Parathyroid adenoma (tissue), 2 donors: ENCODE data around the gene RFC1.
"Not testable (repeated sequence)": the region's sequence is repeated elsewhere in the genome, so short reads cannot be mapped to it uniquely, and the experiment has no call there.

ENCODE experiments used
- H2AFZ ChIP-seq: fragments of 300-600 bp; sonication (generic); one replicate; pipeline ENCODE4 v1.7.0; 2017; ENCODE audit warnings: antibody characterized with exemption, mild to moderate bottlenecking
- H3K27ac ChIP-seq: fragments of 300-600 bp; sonication (generic); one replicate; pipeline ENCODE4 v1.7.0; 2017
- H3K27me3 ChIP-seq: fragments of 300-600 bp; sonication (generic); one replicate; pipeline ENCODE4 v1.7.0; 2017; ENCODE audit warnings: low read length; ENCODE audit not compliant: control insufficient read depth, insufficient read depth
- H3K36me3 ChIP-seq: fragments of 300-600 bp; sonication (generic); one replicate; pipeline ENCODE4 v1.7.0; 2017; ENCODE audit warnings: low read length; ENCODE audit not compliant: control insufficient read depth, insufficient read depth
- H3K4me1 ChIP-seq: fragments of 300-600 bp; sonication (generic); one replicate; pipeline ENCODE4 v1.7.0; 2017; ENCODE audit warnings: control low read depth
- H3K4me2 ChIP-seq: fragments of 300-600 bp; sonication (generic); one replicate; pipeline ENCODE4 v1.7.0; 2017; ENCODE audit warnings: low read length
- H3K4me3 ChIP-seq: fragments of 300-600 bp; sonication (generic); one replicate; pipeline ENCODE4 v1.7.0; 2017; ENCODE audit warnings: low read depth, low read length
- H3K79me2 ChIP-seq: fragments of 300-600 bp; sonication (generic); one replicate; pipeline ENCODE4 v1.7.0; 2017; ENCODE audit warnings: control low read depth
- H3K9ac ChIP-seq: fragments of 300-600 bp; sonication (generic); one replicate; pipeline ENCODE4 v1.7.0; 2017; ENCODE audit warnings: mild to moderate bottlenecking
- H3K9me3 ChIP-seq: fragments of 300-600 bp; sonication (generic); one replicate; pipeline ENCODE4 v1.7.0; 2017; ENCODE audit warnings: low read length; ENCODE audit not compliant: control insufficient read depth
- CTCF ChIP-seq: fragments of 300-600 bp; sonication (generic); IDR thresholded peaks from one replicate; pipeline ENCODE4 v1.7.0; 2017; ENCODE audit warnings: antibody characterized with exemption, mild to moderate bottlenecking
- donor health status: primary hyperparathyroidism.

Gene RFC1

GRCh38 chr4:39280770-39281169, 85.4 kb downstream of the RFC1 start:
- H3K4me2 ChIP-seq: no peak overlapping the region
- H3K9ac ChIP-seq: no peak overlapping the region
- no peak for TF ChIP-seq CTCF
- no peaks in the 10 kb centered on the region for H3K79me2 ChIP-seq
- H2AFZ ChIP-seq: no peak overlapping the region
- no peaks in the 10 kb centered on the region for H3K4me1 ChIP-seq
- no peaks in the 10 kb centered on the region for H3K27me3 ChIP-seq
- no peaks in the 10 kb centered on the region for H3K36me3 ChIP-seq
- no peaks in the 10 kb centered on the region for H3K9me3 ChIP-seq
- H3K27ac ChIP-seq: no peak overlapping the region
- no peak overlapping the region for H3K4me3 ChIP-seq

- Histone ChIP-seq H3K36me3 (no peaks in the 10 kb centered on the region), H3K4me1 (no peaks in the 10 kb centered on the region), H3K4me3 (no peak overlapping the region), H3K79me2 (no peaks in the 10 kb centered on the region), H3K27me3 (no peaks in the 10 kb centered on the region), H3K4me2 (no peak overlapping the region), H3K9ac (no peak overlapping the region), H3K27ac (no peak overlapping the region), H3K9me3 (no peaks in the 10 kb centered on the region), H2AFZ (no peak overlapping the region)
- TF ChIP-seq CTCF: no peak
Observed at GRCh38 chr4:39279416-39279815, 86.7 kb downstream of the RFC1 start.

GRCh38 chr4:39278476-39278875, 87.7 kb downstream of the RFC1 start:
- Histone ChIP-seq H3K4me3 (no peak overlapping the region), H3K9me3 (no peaks in the 10 kb centered on the region), H3K4me1 (no peaks in the 10 kb centered on the region), H3K4me2 (no peak overlapping the region), H3K9ac (no peak overlapping the region), H3K36me3 (no peaks in the 10 kb centered on the region), H2AFZ (no peak overlapping the region), H3K79me2 (no peaks in the 10 kb centered on the region), H3K27me3 (no peaks in the 10 kb centered on the region), H3K27ac (no peak overlapping the region)
- no peak for TF ChIP-seq CTCF

- H3K27me3 ChIP-seq, H3K4me2 ChIP-seq, H3K4me3 ChIP-seq, H3K9ac ChIP-seq, H3K9me3 ChIP-seq, H3K27ac ChIP-seq, H3K36me3 ChIP-seq, H3K79me2 ChIP-seq, H3K4me1 ChIP-seq, H2AFZ ChIP-seq: not testable (repeated sequence)
Observed at GRCh38 chr4:39277661-39278060, 88.5 kb downstream of the RFC1 start.

DNA sequence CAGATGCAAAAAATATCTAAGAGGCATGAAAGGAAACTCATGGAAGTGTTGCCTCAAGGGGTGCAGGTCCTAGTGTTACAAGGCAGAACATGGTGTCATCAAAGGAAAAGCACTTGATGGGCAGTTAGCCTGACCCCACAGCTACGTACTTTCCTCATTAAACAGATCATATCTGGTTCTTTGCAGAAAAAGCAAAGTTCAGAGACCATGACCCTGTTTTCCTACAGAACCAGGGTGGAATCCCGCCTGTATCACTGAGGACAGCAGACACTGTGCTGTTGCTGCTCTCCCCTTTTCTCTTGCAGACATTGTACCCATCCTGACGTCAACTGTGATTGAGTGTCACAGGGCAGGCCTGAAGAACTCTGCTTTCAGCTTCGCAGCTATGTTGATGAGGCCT, 91.7 kb downstream of the RFC1 start:
- H2AFZ ChIP-seq: no peak overlapping the region
- no peaks in the 10 kb centered on the region for H3K9me3 ChIP-seq
- no peaks in the 10 kb centered on the region for H3K36me3 ChIP-seq
- no peak overlapping the region for H3K27ac ChIP-seq
- no peaks in the 10 kb centered on the region for H3K27me3 ChIP-seq
- no peaks in the 10 kb centered on the region for H3K4me1 ChIP-seq
- no peaks in the 10 kb centered on the region for H3K79me2 ChIP-seq
- no peak overlapping the region for H3K4me3 ChIP-seq
- TF ChIP-seq CTCF: no peak
- no peak overlapping the region for H3K9ac ChIP-seq
- H3K4me2 ChIP-seq: no peak overlapping the region
